ENCODE measurements around the gene KCNA10.

- TF ChIP-seq CTCF (IDR thresholded peaks at IDR 0.05 in 8 of 11, conservative IDR thresholded peaks at IDR 0.05 in 3 of 11), result no peak
- no peak for TF ChIP-seq POLR2A (IDR thresholded peaks at IDR 0.05)
Observed at GRCh38 chr1:110492573-110492972, 26.4 kb downstream of the KCNA10 start.
